HCEC 1CT (cell line): ENCODE results near the gene DIPK1B.
A peak's percentile ranks its signal among the peaks of the same experiment; 100 is the strongest.

ENCODE experiments used
- DNase-seq: peaks from one replicate; pipeline ENCODE4 v3.0.0-alpha.2; 2017

DIPK1B gene

GRCh38 chr9:136721339-136722092 is 9.1 kb downstream of the DIPK1B start:
- DNase-seq: peak; percentile 74

GRCh38 chr9:136722093-136722968 is 10.0 kb downstream of the DIPK1B start:
- no peak for DNase-seq

- DNase-seq: no peak
Observed at GRCh38 chr9:136722969-136723356, 10.6 kb downstream of the DIPK1B start.

GRCh38 chr9:136723362-136723976 is 11.1 kb downstream of the DIPK1B start:
- no peak for DNase-seq

- no peak for DNase-seq
Observed at GRCh38 chr9:136723989-136724388, 11.6 kb downstream of the DIPK1B start.

DNA sequence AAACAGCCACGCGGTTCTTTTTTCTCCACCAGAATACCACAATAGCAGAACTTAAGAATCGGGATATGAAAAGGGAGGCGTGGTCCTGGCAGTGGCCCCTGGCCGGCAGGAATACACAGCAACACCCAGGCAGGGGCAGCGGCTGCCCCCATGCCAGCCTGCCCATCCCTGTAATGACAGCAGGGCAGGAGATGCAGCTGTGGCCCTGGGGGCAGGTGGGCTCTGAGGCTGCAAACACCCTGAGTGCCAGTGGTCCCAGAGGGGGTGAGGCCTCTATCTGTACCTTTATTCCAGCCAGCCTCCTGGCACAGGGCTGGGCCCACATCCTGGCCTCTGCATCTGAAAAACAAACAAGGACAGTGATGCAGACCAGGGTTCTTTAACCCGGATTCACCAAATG is 12.4 kb downstream of the DIPK1B start:
- no peak for DNase-seq

DNA sequence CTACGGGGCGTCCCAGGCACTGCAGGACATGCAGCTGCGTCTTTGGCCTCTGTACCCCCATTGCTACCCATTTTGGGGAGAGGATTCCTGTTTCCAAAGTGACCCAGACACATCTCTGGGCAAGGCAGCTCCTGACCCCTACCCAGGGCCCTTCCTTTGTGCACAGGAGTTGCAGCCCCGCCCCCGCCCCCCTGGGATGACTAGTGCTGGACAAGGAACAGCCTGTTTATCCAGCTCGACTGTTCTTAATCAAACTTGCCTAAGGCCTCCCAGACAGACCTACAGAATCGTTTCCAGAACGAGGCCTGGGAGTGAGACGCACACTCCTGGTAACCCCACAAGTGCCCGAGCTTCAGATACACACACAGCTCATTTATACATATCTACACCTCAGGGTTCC is 13.2 kb downstream of the DIPK1B start:
- DNase-seq: peak; percentile 28

- no peak for DNase-seq
Observed at GRCh38 chr9:136726118-136726517, 13.7 kb downstream of the DIPK1B start.

GRCh38 chr9:136726631-136727191 is 14.3 kb downstream of the DIPK1B start:
- DNase-seq: peak; percentile 18

DNA sequence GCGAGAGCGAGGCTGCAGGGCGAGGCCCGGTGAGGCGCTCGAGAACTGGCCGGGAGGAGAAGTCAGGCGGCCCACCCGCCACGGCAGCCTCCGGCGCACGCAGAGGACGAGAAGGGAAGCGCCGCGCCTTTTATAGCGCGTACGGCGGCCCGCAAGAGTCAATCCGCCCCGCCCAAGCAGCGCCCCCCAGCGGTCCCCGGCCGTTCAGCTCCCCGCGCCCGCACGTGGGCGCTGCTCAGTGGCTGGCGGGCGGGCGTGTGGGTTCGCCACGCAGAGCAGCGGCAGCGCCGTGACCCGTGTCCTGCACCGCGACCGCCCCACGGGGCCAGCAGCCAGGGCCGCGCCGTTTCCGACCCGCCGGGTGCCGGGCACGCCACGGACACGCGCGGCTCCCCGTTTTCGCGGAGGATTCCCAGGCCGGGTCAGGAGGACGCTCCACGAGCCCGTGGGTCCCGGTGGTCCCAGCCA is 15.7 kb downstream of the DIPK1B start:
- peak; percentile 82 for DNase-seq

GRCh38 chr9:136728548-136729123 is 16.3 kb downstream of the DIPK1B start:
- DNase-seq: peak; percentile 20

GRCh38 chr9:136729144-136729543 is 16.8 kb downstream of the DIPK1B start:
- DNase-seq: no peak

- DNase-seq: no peak
Observed at GRCh38 chr9:136729926-136730325, 17.6 kb downstream of the DIPK1B start.

DNA sequence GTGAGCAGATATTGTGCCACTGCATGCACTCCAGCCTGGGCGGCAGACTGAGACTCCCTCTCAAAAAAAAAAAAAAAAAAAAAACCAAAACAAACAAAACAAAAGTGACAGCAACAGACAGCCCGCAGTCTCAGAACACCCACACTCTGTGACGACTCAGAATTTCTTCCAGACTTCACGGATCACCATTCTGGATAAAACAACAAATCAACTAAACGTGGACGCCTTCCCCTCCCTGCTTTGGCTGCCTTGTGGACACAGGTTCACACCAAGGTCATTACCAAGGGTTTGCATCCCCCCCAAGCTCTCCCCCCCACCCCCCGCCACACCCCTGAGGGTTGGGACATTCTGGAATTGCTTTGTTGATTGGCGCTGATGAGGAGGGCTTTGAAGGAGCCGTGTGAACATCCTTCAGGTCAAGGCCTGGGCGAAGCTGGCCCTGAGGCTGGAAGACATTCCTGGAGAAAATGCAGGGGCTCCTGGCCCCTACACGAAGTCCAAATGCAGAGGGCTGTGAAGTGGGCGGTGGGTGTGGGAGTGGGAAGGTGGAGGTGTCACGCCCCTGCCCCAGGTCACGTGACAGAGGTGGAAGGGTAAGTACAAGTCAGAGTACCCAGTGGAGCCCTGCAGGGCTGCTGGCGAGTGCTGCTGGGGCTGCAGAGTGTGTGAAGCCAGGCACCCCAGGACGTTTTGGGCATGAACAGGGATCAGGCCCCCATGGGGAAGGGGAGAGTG is 20.2 kb downstream of the DIPK1B start:
- no peak for DNase-seq

DNA sequence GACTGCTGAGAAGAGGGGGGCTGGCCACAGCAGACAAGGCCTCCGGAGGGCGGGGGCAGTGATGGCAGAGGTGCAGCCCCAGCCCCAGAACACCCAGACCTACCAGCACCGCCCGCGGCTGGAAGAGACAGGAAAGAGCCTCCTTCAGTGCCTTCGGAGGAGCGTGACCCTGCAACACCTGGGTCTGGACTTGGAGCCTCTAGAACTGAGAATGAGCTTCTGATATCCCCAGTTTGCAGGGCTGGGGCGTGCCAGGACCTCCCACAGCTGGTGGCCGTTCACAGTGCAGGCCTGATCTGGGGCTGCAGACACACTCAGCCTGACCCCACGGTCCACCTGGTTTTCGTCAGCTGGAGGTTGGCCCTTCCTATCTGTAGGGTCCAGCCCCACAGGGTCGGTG is 21.2 kb downstream of the DIPK1B start:
- no peak for DNase-seq

DNA sequence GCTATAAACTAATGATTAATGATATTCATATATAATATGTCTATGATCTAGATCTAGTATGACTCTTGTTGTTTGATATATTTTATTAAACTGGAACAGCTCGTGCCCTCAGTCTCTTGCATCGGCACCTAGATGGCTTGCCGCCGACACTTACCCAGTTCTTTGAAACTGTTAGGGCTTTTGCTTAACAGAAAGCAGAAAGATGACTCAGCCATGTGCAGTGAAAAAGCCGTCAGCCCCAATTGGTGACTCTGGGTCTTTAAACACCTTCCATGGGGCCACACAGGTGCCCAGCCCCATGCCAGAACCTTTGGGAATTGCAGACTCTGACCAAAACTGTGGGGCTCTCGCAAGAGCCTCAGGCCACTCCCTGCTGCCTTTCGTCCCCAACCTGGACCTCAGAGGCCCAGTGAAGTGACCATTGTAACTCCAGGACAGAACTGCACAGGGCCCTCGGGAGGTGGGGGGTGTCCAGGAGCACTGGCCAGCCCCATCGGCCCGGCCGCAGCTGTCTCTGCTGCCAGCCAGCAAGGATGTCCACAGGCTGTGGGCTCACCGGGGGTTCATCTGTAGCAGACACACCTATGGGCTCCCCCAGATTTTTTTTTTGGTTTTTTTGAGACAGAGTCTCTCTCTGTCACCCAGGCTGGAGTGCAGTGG is 22.6 kb downstream of the DIPK1B start:
- no peak for DNase-seq

DNA sequence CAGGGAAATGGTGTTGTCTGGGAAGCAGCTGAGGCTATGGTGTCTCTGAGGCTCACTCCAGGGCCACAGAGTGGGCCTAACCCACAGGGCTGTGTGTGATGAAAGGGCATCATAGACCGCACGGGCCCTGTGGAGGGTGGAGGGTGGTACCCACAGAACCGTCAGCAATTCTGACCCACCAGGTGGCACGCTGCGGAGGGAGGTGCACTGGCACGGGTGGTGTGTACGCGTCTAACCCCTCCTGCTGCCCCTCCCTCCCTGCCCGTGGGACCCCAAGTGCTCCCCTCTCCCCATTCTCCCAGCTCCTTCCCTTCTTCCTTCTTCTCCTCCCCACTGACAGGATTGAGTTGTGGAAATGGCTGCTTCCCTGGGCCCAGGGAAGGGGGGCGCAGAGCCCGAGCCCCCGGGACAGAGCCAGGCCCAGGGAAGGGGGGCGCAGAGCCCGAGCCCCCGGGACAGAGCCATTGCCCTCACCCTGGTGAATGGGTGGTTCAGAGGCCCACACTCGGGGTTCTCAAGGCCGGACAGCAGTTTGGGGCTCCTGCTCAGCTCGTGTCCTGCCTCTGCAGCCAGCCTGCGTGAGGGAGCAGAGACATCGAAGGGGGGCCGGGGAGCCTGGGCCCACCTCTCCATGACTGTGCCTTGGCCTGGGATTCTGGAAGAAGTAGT is 23.6 kb downstream of the DIPK1B start:
- no peak for DNase-seq

GRCh38 chr9:136738960-136739359 is 26.6 kb downstream of the DIPK1B start:
- no peak for DNase-seq

DNA sequence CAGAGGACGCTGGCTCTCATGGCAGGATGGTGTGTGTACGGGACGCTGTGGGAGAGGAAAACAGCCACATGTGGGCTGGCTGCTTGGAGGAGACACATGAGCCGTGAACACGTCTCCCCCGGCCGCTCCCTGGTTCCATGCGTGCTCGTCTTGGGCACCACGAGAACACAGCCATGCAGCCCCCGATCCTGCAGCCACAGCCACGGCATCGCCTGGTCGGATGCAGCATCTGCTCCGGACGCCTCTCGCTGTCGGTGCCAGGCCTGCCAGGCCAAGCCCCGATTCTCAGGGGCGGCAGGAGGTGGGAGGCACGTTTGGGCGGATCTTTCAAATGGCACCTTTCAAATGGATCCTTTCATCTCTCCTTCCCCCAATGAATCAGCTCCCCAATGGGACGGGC is 27.1 kb downstream of the DIPK1B start:
- DNase-seq: no peak

DNA sequence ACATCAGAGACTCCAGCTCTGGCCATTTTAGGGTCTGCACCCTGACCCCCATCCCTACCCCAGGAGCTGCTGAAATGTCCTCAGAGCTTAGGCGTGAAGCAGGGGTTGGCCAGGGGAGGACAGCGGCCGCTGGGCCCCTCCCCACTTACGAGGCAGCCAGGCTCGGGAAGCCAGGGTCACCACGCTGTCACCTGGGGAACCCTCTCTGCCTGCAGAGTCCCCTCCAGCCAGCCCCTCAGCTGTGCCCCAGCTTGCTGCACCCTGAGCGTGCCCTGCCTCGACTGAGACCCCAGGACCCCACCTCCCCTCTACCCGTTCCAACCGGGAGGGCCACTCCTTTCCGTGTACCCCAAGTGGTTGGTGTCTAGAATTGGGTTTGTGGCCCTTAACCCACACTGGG is 27.7 kb downstream of the DIPK1B start:
- no peak for DNase-seq

DNA sequence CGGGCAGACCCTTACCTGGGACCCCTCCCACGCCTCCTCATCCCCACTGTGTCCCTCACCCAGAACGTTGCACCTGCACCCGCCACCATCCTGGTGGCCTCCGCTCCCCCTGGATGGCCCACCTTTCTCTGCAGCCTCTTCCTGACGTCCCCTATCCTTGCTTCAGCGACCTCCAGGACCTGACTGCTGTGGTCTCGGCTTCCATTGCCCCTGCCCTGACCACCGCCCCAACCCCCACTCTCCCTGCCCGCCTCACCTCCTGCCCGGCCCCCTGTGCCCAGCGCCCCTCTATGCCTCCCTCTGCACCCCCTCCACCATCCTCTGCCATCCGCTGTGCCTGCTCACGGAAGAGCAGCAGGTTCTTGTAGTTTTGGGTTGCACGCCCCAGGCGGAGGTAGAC is 28.1 kb downstream of the DIPK1B start:
- no peak for DNase-seq
